Fibroblast of lung (primary cell): ENCODE results near the gene AP1G2.

Experiments used
- CTCF ChIP-seq, 2 donors: IDR thresholded peaks in 1 of 2; conservative IDR thresholded peaks in 1 of 2; 1 replicate in 1 of 2; 2 replicates in 1 of 2; pipeline ENCODE4 v1.5.1; 2011 to 2012; ENCODE audit warnings: low read length in 2 of 2, control low read depth in 1 of 2, inconsistent platforms in 1 of 2, low read depth in 1 of 2, mild to moderate bottlenecking in 1 of 2
- EZH2 ChIP-seq: IDR thresholded peaks from 2 replicates; pipeline ENCODE4 v1.5.1; 2012; ENCODE audit warnings: low read length, control low read depth, mild to moderate bottlenecking; ENCODE audit errors: missing control alignments

- no peak for TF ChIP-seq CTCF (conservative IDR thresholded peaks at IDR 0.05 in 1 of 2, IDR thresholded peaks at IDR 0.05 in 1 of 2; ENCODE audit: low read depth in 1 of 2, low read length in 2 of 2)
- TF ChIP-seq EZH2: no peak
These were observed 33.7 kb downstream of the AP1G2 start for GRCh38 chr14:23533652-23534435.
